Mesothelial cell of epicardium (in vitro differentiated cells): Measurements from ENCODE around the gene PTPRR. TPM values are rescaled to one million over a fixed set of nuclear protein-coding genes. Genes with fewer than 3 reads are reported as not detected.

ENCODE experiments used
- DNase-seq, 2 experiments: peaks; one replicate each; pipeline ENCODE4 v3.0.0; 2021; ENCODE audit warnings: low spot score in 2 of 2; ENCODE audit not compliant: unreplicated experiment in 2 of 2
- H3K27ac Mint-ChIP-seq: 2 replicates; pipeline ENCODE4 v1.8.0; 2021; ENCODE audit warnings: mixed read lengths
- H3K27me3 Mint-ChIP-seq: 2 replicates; pipeline ENCODE4 v1.8.0; 2021; ENCODE audit warnings: low read depth, mixed read lengths
- H3K36me3 Mint-ChIP-seq: 2 replicates; pipeline ENCODE4 v1.8.0; 2021; ENCODE audit warnings: mixed read lengths
- H3K4me1 Mint-ChIP-seq: 2 replicates; pipeline ENCODE4 v1.8.0; 2021; ENCODE audit warnings: mixed read lengths
- H3K4me3 Mint-ChIP-seq: 2 replicates; pipeline ENCODE4 v1.8.0; 2021; ENCODE audit warnings: mild to moderate bottlenecking, moderate library complexity, mixed read lengths
- H3K9me3 Mint-ChIP-seq: 2 replicates; pipeline ENCODE4 v1.8.0; 2021; ENCODE audit warnings: mixed read lengths
- total RNA-seq: library from RNA; stranded (reverse); gene quantifications from 3 replicates; pipeline ENCODE4 v1.2.1, GENCODE V29; 2021
- TF ChIP-seq, protein P1 (sequence below): fragments of 200-600 bp; sonication (generic); IDR thresholded peaks from one replicate; pipeline ENCODE4 v1.5.0; 2021; ENCODE audit warnings: antibody characterized with exemption; ENCODE audit not compliant: unreplicated experiment

PTPRR gene
- total RNA-seq, 1 donor from 2014 or later, result 0.38 TPM

- no peak for DNase-seq
- TF ChIP-seq, protein P1, sequence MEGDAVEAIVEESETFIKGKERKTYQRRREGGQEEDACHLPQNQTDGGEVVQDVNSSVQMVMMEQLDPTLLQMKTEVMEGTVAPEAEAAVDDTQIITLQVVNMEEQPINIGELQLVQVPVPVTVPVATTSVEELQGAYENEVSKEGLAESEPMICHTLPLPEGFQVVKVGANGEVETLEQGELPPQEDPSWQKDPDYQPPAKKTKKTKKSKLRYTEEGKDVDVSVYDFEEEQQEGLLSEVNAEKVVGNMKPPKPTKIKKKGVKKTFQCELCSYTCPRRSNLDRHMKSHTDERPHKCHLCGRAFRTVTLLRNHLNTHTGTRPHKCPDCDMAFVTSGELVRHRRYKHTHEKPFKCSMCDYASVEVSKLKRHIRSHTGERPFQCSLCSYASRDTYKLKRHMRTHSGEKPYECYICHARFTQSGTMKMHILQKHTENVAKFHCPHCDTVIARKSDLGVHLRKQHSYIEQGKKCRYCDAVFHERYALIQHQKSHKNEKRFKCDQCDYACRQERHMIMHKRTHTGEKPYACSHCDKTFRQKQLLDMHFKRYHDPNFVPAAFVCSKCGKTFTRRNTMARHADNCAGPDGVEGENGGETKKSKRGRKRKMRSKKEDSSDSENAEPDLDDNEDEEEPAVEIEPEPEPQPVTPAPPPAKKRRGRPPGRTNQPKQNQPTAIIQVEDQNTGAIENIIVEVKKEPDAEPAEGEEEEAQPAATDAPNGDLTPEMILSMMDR, result peak; percentile 20
- no peaks in the 10 kb centered on the region for H3K9me3 Mint-ChIP-seq
- no peaks in the 10 kb centered on the region for H3K4me1 Mint-ChIP-seq
- no peaks in the 10 kb centered on the region for H3K36me3 Mint-ChIP-seq
- H3K27ac Mint-ChIP-seq, result no peak overlapping the region
- H3K4me3 Mint-ChIP-seq, result no peak overlapping the region
- peaks cover 8% of the 10 kb centered on the region for H3K27me3 Mint-ChIP-seq
Observed at GRCh38 chr12:70849265-70849960, 71.1 kb downstream of the PTPRR start.

DNA sequence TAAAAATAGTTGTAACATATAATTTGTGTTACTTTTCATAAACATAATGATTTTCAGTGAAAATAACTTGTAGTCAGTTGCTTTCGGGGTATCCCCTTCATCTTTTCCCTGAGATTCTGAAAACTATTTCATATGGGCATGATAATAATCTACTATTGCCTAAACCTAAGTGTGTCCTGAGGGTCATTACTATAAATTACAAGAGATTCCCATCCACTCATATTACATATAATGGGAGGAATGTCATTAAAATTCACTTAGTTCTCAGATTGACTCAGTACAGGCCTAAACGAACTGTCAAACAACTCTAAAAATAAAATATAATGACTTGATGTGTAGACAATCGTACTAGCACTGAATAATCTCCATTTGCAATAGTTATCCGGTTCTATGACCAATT lies 72.7 kb downstream of the PTPRR start:
- no peak overlapping the region for H3K27ac Mint-ChIP-seq
- H3K27me3 Mint-ChIP-seq, result peaks cover 4% of the 10 kb centered on the region
- DNase-seq, result no peak
- TF ChIP-seq, protein P1, result no peak
- H3K4me1 Mint-ChIP-seq, result no peaks in the 10 kb centered on the region
- no peaks in the 10 kb centered on the region for H3K9me3 Mint-ChIP-seq
- H3K36me3 Mint-ChIP-seq, result no peaks in the 10 kb centered on the region
- H3K4me3 Mint-ChIP-seq, result no peak overlapping the region

DNA sequence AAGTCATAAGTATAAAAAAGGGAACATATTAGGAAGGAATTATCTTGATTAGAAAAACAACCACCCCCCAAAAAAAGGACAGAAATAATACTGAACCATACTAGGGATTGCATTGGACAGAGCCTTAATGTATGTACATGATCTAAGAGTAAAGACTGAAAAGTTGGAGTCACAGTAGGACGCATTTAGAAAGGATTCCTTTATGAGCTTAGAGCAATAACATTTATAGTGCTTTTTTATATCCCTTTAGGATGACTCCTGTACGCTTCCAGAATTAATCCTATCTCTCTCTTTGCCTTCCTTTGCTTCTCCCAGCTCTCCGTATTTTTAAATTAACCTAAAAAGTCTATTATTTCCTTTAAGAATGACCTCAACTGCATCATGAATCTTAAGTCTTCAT lies 75.3 kb downstream of the PTPRR start:
- Mint-ChIP-seq H3K36me3 (no peaks in the 10 kb centered on the region), H3K27me3 (no peaks in the 10 kb centered on the region), H3K4me3 (no peak overlapping the region), H3K27ac (no peak overlapping the region), H3K9me3 (no peaks in the 10 kb centered on the region), H3K4me1 (no peaks in the 10 kb centered on the region)
- DNase-seq, result no peak
- TF ChIP-seq, protein P1, result no peak

- Mint-ChIP-seq H3K36me3 (no peaks in the 10 kb centered on the region), H3K9me3 (no peaks in the 10 kb centered on the region), H3K4me3 (no peak overlapping the region), H3K27me3 (no peaks in the 10 kb centered on the region), H3K27ac (no peak overlapping the region), H3K4me1 (no peaks in the 10 kb centered on the region)
- TF ChIP-seq, protein P1, result no peak
- no peak for DNase-seq
Observed at GRCh38 chr12:70843363-70843762, 77.2 kb downstream of the PTPRR start.

DNA sequence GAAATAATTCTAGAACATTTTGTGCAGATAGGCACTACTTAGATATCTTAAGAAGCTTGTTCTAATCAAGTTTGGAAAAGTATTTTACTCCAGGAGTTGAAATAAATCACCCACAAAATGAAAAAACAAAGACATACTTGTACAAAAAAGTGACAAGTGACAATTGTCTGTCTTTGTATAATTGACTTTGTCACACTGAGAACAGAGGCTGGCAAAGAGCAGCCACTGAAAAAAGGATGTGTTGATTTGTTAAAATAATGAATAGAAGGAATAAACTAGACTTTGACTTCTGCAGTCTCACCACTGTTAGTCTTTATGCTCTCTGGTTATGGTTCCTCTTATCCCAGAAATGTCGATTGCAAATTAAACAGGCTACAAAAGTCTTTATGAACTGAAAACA lies 77.6 kb downstream of the PTPRR start:
- Mint-ChIP-seq H3K27me3 (no peaks in the 10 kb centered on the region), H3K4me3 (no peak overlapping the region)

More for the DNA sequence above, 77.6 kb downstream of the PTPRR start:
- no peaks in the 10 kb centered on the region for H3K9me3 Mint-ChIP-seq
- H3K4me1 Mint-ChIP-seq, result no peaks in the 10 kb centered on the region
- no peak for DNase-seq
- TF ChIP-seq, protein P1, result no peak
- H3K27ac Mint-ChIP-seq, result no peak overlapping the region
- H3K36me3 Mint-ChIP-seq, result no peaks in the 10 kb centered on the region
